Measurements from ENCODE around the gene SBF1.

Gene SBF1

GRCh38 chr22:50439314-50439870 lies 35.4 kb downstream of the SBF1 start:
- Histone ChIP-seq H3K9ac (no peak overlapping the region), H3K79me2 (ENCODE audit: insufficient read depth, low read depth) (no peaks in the 10 kb centered on the region), H4K20me1 (ENCODE audit: insufficient read depth) (no peaks in the 10 kb centered on the region), H3K4me1 (ENCODE audit: low read depth, poor library complexity, severe bottlenecking) (no peaks in the 10 kb centered on the region), H3K4me2 (no peak overlapping the region), H3K27me3 (ENCODE audit: insufficient read depth, low read depth) (no peaks in the 10 kb centered on the region), H3K27ac (no peak overlapping the region), H2AFZ (ENCODE audit: low read depth) (no peak overlapping the region), H3K36me3 (ENCODE audit: insufficient read depth) (no peaks in the 10 kb centered on the region), H3K4me3 (IDR thresholded peaks at IDR 0.05; ENCODE audit: insufficient read depth, low read depth, low read length) (no peak overlapping the region)
- TF ChIP-seq CTCF (conservative IDR thresholded peaks at IDR 0.05; ENCODE audit: low read depth, low read length), result no peak

- Histone ChIP-seq H3K4me1 (ENCODE audit: low read depth, poor library complexity, severe bottlenecking) (no peaks in the 10 kb centered on the region), H3K27me3 (ENCODE audit: insufficient read depth, low read depth) (no peaks in the 10 kb centered on the region), H3K9ac (no peak overlapping the region), H2AFZ (ENCODE audit: low read depth) (no peak overlapping the region), H3K4me3 (IDR thresholded peaks at IDR 0.05; ENCODE audit: insufficient read depth, low read depth, low read length) (no peak overlapping the region), H3K79me2 (ENCODE audit: insufficient read depth, low read depth) (no peaks in the 10 kb centered on the region), H3K27ac (no peak overlapping the region), H4K20me1 (ENCODE audit: insufficient read depth) (no peaks in the 10 kb centered on the region), H3K36me3 (ENCODE audit: insufficient read depth) (no peaks in the 10 kb centered on the region), H3K4me2 (no peak overlapping the region)
- no peak for TF ChIP-seq CTCF (conservative IDR thresholded peaks at IDR 0.05; ENCODE audit: low read depth, low read length)
Observed at GRCh38 chr22:50438305-50439275, 36.2 kb downstream of the SBF1 start.

GRCh38 chr22:50437511-50438304 lies 37.1 kb downstream of the SBF1 start:
- Histone ChIP-seq H3K4me2 (no peak overlapping the region), H3K27me3 (ENCODE audit: insufficient read depth, low read depth) (no peaks in the 10 kb centered on the region), H3K79me2 (ENCODE audit: insufficient read depth, low read depth) (no peaks in the 10 kb centered on the region), H3K4me1 (ENCODE audit: low read depth, poor library complexity, severe bottlenecking) (no peaks in the 10 kb centered on the region), H2AFZ (ENCODE audit: low read depth) (no peak overlapping the region), H3K4me3 (IDR thresholded peaks at IDR 0.05; ENCODE audit: insufficient read depth, low read depth, low read length) (no peak overlapping the region), H3K27ac (no peak overlapping the region), H3K9ac (no peak overlapping the region), H4K20me1 (ENCODE audit: insufficient read depth) (no peaks in the 10 kb centered on the region), H3K36me3 (ENCODE audit: insufficient read depth) (no peaks in the 10 kb centered on the region)
- TF ChIP-seq CTCF (conservative IDR thresholded peaks at IDR 0.05; ENCODE audit: low read depth, low read length), result no peak

GRCh38 chr22:50436841-50437341 lies 37.9 kb downstream of the SBF1 start:
- no peaks in the 10 kb centered on the region for H4K20me1 ChIP-seq (ENCODE audit: insufficient read depth)
- TF ChIP-seq CTCF (conservative IDR thresholded peaks at IDR 0.05; ENCODE audit: low read depth, low read length), result no peak
- H3K79me2 ChIP-seq (ENCODE audit: insufficient read depth, low read depth), result no peaks in the 10 kb centered on the region

More at GRCh38 chr22:50436841-50437341, 37.9 kb downstream of the SBF1 start:
- no peak overlapping the region for H3K27ac ChIP-seq
- H3K36me3 ChIP-seq (ENCODE audit: insufficient read depth), result no peaks in the 10 kb centered on the region
- H3K4me1 ChIP-seq (ENCODE audit: low read depth, poor library complexity, severe bottlenecking), result no peaks in the 10 kb centered on the region
- no peak overlapping the region for H2AFZ ChIP-seq (ENCODE audit: low read depth)
- no peak overlapping the region for H3K4me3 ChIP-seq (IDR thresholded peaks at IDR 0.05; ENCODE audit: insufficient read depth, low read depth, low read length)
- no peak overlapping the region for H3K9ac ChIP-seq
- H3K4me2 ChIP-seq, result no peak overlapping the region
- H3K27me3 ChIP-seq (ENCODE audit: insufficient read depth, low read depth), result no peaks in the 10 kb centered on the region

Data from KMS-11 (cell line).